ENCODE data around the gene NR2F1-AS1. TPM values are rescaled to one million over a fixed set of nuclear protein-coding genes. Genes with fewer than 3 reads are reported as not detected.

NR2F1-AS1 gene
- polyA plus RNA-seq, 1 donor (not counting 4 experiments of a cell fraction or from before 2014, with no cell fraction given), result 0.25 TPM

DNA sequence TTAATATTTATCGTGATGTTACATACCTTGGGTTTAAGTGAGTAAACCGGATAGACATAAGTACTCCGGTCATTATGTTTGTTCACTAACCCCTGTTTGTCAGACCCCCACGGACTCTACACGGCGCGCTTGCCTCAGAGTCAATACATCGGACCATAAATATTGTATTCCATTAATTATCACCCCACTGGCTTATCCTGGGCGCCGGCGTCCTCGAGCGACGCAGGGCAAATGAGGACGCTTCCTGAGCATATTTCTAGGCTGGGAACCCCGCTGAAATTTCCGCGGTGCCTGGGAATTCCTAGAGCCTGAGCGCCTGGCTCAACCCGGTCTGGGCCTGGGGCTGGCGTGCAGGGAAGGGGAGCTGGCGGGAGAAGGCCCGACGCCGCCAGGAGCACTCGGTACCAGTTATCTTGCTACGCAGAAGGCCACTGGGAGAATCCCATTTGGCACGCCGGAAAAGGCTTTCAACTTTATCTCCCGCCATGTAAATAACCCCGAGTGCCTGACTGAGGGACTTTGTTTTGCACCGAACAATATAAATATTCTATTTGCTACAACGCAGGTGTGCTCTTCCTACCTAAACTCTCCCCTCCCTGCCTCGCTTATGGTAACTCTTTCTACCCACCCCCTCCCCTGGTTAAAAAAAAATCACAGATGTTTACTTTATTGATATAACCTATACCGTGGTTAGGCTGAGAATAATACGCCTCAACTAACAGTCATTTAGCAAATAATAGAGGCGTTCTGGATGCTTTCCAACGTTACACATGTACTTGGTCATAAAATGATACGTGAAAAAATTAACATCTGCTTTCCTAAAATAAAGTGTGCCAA, 21.4 kb upstream of the NR2F1-AS1 start:
- no peak overlapping the region for H2AFZ ChIP-seq (ENCODE audit: control insufficient read depth, low read length)
- H3K4me2 ChIP-seq (ENCODE audit: control insufficient read depth, extremely low read depth, insufficient read depth, low read depth, low read length), result no peak overlapping the region
- no peaks in the 10 kb centered on the region for H3K79me2 ChIP-seq (ENCODE audit: control insufficient read depth, insufficient read depth, low read length)
- no peak overlapping the region for H3K27ac ChIP-seq (ENCODE audit: control insufficient read depth, insufficient read depth, low read length)
- H3K27me3 ChIP-seq (ENCODE audit: control insufficient read depth, extremely low read depth, insufficient read depth, low read length), result peaks cover 95% of the 10 kb centered on the region
- H3K9me1 ChIP-seq (ENCODE audit: control insufficient read depth, extremely low read depth, insufficient read depth, low read length), result no peaks in the 10 kb centered on the region
- no peak overlapping the region for H3K9ac ChIP-seq (ENCODE audit: control insufficient read depth, extremely low read depth, insufficient read depth, low read length)
- DNase-seq (ENCODE audit: low read depth, low spot score) (no peak), FAIRE-seq (no peak)
- H3K9me3 ChIP-seq (ENCODE audit: control insufficient read depth, low read depth, low read length), result no peaks in the 10 kb centered on the region
- no peak overlapping the region for H3K4me3 ChIP-seq (ENCODE audit: control insufficient read depth in 2 of 3, extremely low read depth in 1 of 3, insufficient read depth in 2 of 3, low read depth in 1 of 3, low read length in 3 of 3)
- no peaks in the 10 kb centered on the region for H3K4me1 ChIP-seq (ENCODE audit: control insufficient read depth, extremely low read depth, insufficient read depth, low read length)
- TF ChIP-seq EZH2 (IDR thresholded peaks at IDR 0.05; ENCODE audit: low read length), result no peak
- TF ChIP-seq, protein P1, sequence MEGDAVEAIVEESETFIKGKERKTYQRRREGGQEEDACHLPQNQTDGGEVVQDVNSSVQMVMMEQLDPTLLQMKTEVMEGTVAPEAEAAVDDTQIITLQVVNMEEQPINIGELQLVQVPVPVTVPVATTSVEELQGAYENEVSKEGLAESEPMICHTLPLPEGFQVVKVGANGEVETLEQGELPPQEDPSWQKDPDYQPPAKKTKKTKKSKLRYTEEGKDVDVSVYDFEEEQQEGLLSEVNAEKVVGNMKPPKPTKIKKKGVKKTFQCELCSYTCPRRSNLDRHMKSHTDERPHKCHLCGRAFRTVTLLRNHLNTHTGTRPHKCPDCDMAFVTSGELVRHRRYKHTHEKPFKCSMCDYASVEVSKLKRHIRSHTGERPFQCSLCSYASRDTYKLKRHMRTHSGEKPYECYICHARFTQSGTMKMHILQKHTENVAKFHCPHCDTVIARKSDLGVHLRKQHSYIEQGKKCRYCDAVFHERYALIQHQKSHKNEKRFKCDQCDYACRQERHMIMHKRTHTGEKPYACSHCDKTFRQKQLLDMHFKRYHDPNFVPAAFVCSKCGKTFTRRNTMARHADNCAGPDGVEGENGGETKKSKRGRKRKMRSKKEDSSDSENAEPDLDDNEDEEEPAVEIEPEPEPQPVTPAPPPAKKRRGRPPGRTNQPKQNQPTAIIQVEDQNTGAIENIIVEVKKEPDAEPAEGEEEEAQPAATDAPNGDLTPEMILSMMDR (optimal IDR thresholded peaks at IDR 0.05 in 1 of 3, IDR thresholded peaks at IDR 0.05 in 1 of 3, conservative IDR thresholded peaks at IDR 0.05 in 1 of 3; ENCODE audit: extremely low read depth in 1 of 3, insufficient read depth in 2 of 3, low read length in 3 of 3), result no peak
- H3K36me3 ChIP-seq (ENCODE audit: control insufficient read depth in 2 of 2, extremely low read depth in 1 of 2, insufficient read depth in 2 of 2, low read length in 2 of 2), result no peaks in the 10 kb centered on the region
- dilution Hi-C loops (cut with MboI; ENCODE audit: extremely low pct_ligation_motif_present, low sequenced_read_pairs), result no loop called here
- H4K20me1 ChIP-seq (ENCODE audit: control insufficient read depth, extremely low read depth, insufficient read depth, low read length), result no peaks in the 10 kb centered on the region

GRCh38 chr5:93601802-93602155, 20.8 kb upstream of the NR2F1-AS1 start:
- Histone ChIP-seq H2AFZ (ENCODE audit: control insufficient read depth, low read length) (no peak overlapping the region), H3K79me2 (ENCODE audit: control insufficient read depth, insufficient read depth, low read length) (no peaks in the 10 kb centered on the region), H3K4me2 (ENCODE audit: control insufficient read depth, extremely low read depth, insufficient read depth, low read depth, low read length) (no peak overlapping the region), H3K9me1 (ENCODE audit: control insufficient read depth, extremely low read depth, insufficient read depth, low read length) (no peaks in the 10 kb centered on the region), H3K27ac (ENCODE audit: control insufficient read depth, insufficient read depth, low read length) (no peak overlapping the region), H3K27me3 (ENCODE audit: control insufficient read depth, extremely low read depth, insufficient read depth, low read length) (peaks cover 95% of the 10 kb centered on the region), H3K4me1 (ENCODE audit: control insufficient read depth, extremely low read depth, insufficient read depth, low read length) (no peaks in the 10 kb centered on the region), H3K9me3 (ENCODE audit: control insufficient read depth, low read depth, low read length) (no peaks in the 10 kb centered on the region), H3K9ac (ENCODE audit: control insufficient read depth, extremely low read depth, insufficient read depth, low read length) (no peak overlapping the region), H3K4me3 (ENCODE audit: control insufficient read depth in 2 of 3, extremely low read depth in 1 of 3, insufficient read depth in 2 of 3, low read depth in 1 of 3, low read length in 3 of 3) (no peak overlapping the region), H4K20me1 (ENCODE audit: control insufficient read depth, extremely low read depth, insufficient read depth, low read length) (no peaks in the 10 kb centered on the region), H3K36me3 (ENCODE audit: control insufficient read depth in 2 of 2, extremely low read depth in 1 of 2, insufficient read depth in 2 of 2, low read length in 2 of 2) (no peaks in the 10 kb centered on the region)
- dilution Hi-C loops (cut with MboI; ENCODE audit: extremely low pct_ligation_motif_present, low sequenced_read_pairs), result no loop called here
- FAIRE-seq (no peak), DNase-seq (ENCODE audit: low read depth, low spot score) (no peak)
- TF ChIP-seq EZH2 (IDR thresholded peaks at IDR 0.05; ENCODE audit: low read length), result peak; percentile 66
- TF ChIP-seq, protein P1 (optimal IDR thresholded peaks at IDR 0.05 in 1 of 3, IDR thresholded peaks at IDR 0.05 in 1 of 3, conservative IDR thresholded peaks at IDR 0.05 in 1 of 3; ENCODE audit: extremely low read depth in 1 of 3, insufficient read depth in 2 of 3, low read length in 3 of 3), result no peak

Measured in keratinocyte (primary cell).